Endothelial cell of umbilical vein (primary cell): ENCODE measurements around the gene C1QTNF8.

Source experiments
- CTCF ChIP-seq, 2 donors: IDR thresholded peaks; 1 replicate in 1 of 2; 2 replicates in 1 of 2; pipeline ENCODE4 v1.5.1; 2011; ENCODE audit warnings: low read length in 2 of 2, mild to moderate bottlenecking in 2 of 2, moderate library complexity in 2 of 2, control low read depth in 1 of 2, inconsistent platforms in 1 of 2, low read depth in 1 of 2; ENCODE audit not compliant: insufficient read depth in 1 of 2; ENCODE audit errors: extremely low read depth in 1 of 2
- EZH2 ChIP-seq: IDR thresholded peaks from 2 replicates; pipeline ENCODE4 v1.6.1; 2012; ENCODE audit warnings: borderline replicate concordance, low read depth, mild to moderate bottlenecking, moderate library complexity, low read length, inconsistent platforms; ENCODE audit not compliant: severe bottlenecking
- FOS ChIP-seq: IDR thresholded peaks from 2 replicates; pipeline ENCODE4 v1.6.1; 2011; ENCODE audit warnings: mild to moderate bottlenecking, low read length, moderate library complexity, borderline replicate concordance; ENCODE audit not compliant: insufficient read depth
- JUN ChIP-seq: IDR thresholded peaks from 2 replicates; pipeline ENCODE4 v1.6.1; 2011; ENCODE audit warnings: borderline replicate concordance, low read depth; ENCODE audit not compliant: insufficient read length, insufficient read depth
- MYC ChIP-seq: IDR thresholded peaks from one replicate; pipeline ENCODE4 v1.6.1; 2011; ENCODE audit warnings: mild to moderate bottlenecking, low read depth, low read length
- POLR2A ChIP-seq: IDR thresholded peaks from 2 replicates; pipeline ENCODE4 v1.6.1; 2012; ENCODE audit warnings: low read depth, mild to moderate bottlenecking, control low read depth, low read length
- POLR2AphosphoS5 ChIP-seq: IDR thresholded peaks from 2 replicates; pipeline ENCODE4 v1.6.1; 2012; ENCODE audit warnings: low read depth, mild to moderate bottlenecking, control low read depth, low read length, moderate library complexity; ENCODE audit not compliant: insufficient read depth
- TF ChIP-seq, protein P1 (sequence below): IDR thresholded peaks from 2 replicates; pipeline ENCODE4 v1.6.1; 2011; ENCODE audit not compliant: insufficient read depth, insufficient read length

- no peak for TF ChIP-seq CTCF (IDR thresholded peaks at IDR 0.05; ENCODE audit: extremely low read depth in 1 of 2, insufficient read depth in 1 of 2, low read depth in 1 of 2, low read length in 2 of 2)
- no peak for TF ChIP-seq POLR2A
- no peak for TF ChIP-seq POLR2AphosphoS5
- TF ChIP-seq, protein P1, sequence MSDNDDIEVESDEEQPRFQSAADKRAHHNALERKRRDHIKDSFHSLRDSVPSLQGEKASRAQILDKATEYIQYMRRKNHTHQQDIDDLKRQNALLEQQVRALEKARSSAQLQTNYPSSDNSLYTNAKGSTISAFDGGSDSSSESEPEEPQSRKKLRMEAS, result no peak
- TF ChIP-seq JUN, result no peak
- TF ChIP-seq EZH2, result no peak
- TF ChIP-seq FOS, result no peak
- no peak for TF ChIP-seq MYC
Observed at GRCh38 chr16:1129106-1129960, 33.3 kb upstream of the C1QTNF8 start.
